ENCODE measurements around the gene ITGAX. TPM values are rescaled to one million over a fixed set of nuclear protein-coding genes. Genes with fewer than 3 reads are reported as not detected.

Gene ITGAX
- total and polyA plus RNA-seq, 2 experiments from 2014 or later, result not detected

- Mint-ChIP-seq H3K27ac (no peak overlapping the region), H3K36me3 (ENCODE audit: low read depth) (no peaks in the 10 kb centered on the region; the same call in 2 of the 3 replicates), H3K4me3 (no peak overlapping the region), H3K9me3 (peaks cover 2% of the 10 kb centered on the region; the same call in 2 of the 3 replicates), H3K27me3 (ENCODE audit: insufficient read depth, low read depth, poor library complexity) (peaks cover 12% of the 10 kb centered on the region), H3K4me1 (no peaks in the 10 kb centered on the region)
- ATAC-seq (no peak), DNase-seq (ENCODE audit: low spot score) (no peak)
- Histone ChIP-seq H3F3A (replicated peaks; ENCODE audit: low read depth) (no peaks in the 10 kb centered on the region), H3K4me1 (ENCODE audit: insufficient read depth) (no peaks in the 10 kb centered on the region), H4K20me1 (replicated peaks; ENCODE audit: insufficient read depth) (no peaks in the 10 kb centered on the region), H3K79me2 (replicated peaks; ENCODE audit: insufficient read depth) (no peaks in the 10 kb centered on the region), H3K36me3 (ENCODE audit: insufficient read depth) (no peaks in the 10 kb centered on the region), H3K27me3 (ENCODE audit: insufficient read depth) (no peaks in the 10 kb centered on the region), H3K27ac (ENCODE audit: low read depth) (no peak overlapping the region), H3K4me2 (no peak overlapping the region), H2AFZ (no peak overlapping the region), H3K4me3 (no peak overlapping the region), H3K9me2 (ENCODE audit: insufficient read depth) (no peaks in the 10 kb centered on the region)
- no peak for TF ChIP-seq NANOG (IDR thresholded peaks at IDR 0.05; ENCODE audit: borderline replicate concordance)
- TF ChIP-seq POLR2AphosphoS5 (IDR thresholded peaks at IDR 0.05; ENCODE audit: low read depth), result no peak
- no peak for TF ChIP-seq EZH2phosphoT487 (IDR thresholded peaks at IDR 0.05; ENCODE audit: unreplicated experiment)
- no peak for TF ChIP-seq EZH2 (IDR thresholded peaks at IDR 0.05; ENCODE audit: low read depth, unreplicated experiment)
- TF ChIP-seq, protein P1, sequence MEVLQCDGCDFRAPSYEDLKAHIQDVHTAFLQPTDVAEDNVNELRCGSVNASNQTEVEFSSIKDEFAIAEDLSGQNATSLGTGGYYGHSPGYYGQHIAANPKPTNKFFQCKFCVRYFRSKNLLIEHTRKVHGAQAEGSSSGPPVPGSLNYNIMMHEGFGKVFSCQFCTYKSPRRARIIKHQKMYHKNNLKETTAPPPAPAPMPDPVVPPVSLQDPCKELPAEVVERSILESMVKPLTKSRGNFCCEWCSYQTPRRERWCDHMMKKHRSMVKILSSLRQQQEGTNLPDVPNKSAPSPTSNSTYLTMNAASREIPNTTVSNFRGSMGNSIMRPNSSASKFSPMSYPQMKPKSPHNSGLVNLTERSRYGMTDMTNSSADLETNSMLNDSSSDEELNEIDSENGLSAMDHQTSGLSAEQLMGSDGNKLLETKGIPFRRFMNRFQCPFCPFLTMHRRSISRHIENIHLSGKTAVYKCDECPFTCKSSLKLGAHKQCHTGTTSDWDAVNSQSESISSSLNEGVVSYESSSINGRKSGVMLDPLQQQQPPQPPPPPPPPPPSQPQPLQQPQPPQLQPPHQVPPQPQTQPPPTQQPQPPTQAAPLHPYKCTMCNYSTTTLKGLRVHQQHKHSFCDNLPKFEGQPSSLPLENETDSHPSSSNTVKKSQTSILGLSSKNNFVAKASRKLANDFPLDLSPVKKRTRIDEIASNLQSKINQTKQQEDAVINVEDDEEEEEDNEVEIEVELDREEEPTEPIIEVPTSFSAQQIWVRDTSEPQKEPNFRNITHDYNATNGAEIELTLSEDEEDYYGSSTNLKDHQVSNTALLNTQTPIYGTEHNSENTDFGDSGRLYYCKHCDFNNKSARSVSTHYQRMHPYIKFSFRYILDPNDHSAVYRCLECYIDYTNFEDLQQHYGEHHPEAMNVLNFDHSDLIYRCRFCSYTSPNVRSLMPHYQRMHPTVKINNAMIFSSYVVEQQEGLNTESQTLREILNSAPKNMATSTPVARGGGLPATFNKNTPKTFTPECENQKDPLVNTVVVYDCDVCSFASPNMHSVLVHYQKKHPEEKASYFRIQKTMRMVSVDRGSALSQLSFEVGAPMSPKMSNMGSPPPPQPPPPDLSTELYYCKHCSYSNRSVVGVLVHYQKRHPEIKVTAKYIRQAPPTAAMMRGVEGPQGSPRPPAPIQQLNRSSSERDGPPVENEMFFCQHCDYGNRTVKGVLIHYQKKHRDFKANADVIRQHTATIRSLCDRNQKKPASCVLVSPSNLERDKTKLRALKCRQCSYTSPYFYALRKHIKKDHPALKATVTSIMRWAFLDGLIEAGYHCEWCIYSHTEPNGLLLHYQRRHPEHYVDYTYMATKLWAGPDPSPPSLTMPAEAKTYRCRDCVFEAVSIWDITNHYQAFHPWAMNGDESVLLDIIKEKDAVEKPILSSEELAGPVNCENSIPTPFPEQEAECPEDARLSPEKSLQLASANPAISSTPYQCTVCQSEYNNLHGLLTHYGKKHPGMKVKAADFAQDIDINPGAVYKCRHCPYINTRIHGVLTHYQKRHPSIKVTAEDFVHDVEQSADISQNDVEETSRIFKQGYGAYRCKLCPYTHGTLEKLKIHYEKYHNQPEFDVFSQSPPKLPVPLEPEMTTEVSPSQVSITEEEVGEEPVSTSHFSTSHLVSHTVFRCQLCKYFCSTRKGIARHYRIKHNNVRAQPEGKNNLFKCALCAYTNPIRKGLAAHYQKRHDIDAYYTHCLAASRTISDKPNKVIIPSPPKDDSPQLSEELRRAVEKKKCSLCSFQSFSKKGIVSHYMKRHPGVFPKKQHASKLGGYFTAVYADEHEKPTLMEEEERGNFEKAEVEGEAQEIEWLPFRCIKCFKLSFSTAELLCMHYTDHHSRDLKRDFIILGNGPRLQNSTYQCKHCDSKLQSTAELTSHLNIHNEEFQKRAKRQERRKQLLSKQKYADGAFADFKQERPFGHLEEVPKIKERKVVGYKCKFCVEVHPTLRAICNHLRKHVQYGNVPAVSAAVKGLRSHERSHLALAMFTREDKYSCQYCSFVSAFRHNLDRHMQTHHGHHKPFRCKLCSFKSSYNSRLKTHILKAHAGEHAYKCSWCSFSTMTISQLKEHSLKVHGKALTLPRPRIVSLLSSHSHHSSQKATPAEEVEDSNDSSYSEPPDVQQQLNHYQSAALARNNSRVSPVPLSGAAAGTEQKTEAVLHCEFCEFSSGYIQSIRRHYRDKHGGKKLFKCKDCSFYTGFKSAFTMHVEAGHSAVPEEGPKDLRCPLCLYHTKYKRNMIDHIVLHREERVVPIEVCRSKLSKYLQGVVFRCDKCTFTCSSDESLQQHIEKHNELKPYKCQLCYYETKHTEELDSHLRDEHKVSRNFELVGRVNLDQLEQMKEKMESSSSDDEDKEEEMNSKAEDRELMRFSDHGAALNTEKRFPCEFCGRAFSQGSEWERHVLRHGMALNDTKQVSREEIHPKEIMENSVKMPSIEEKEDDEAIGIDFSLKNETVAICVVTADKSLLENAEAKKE (CRISPR knock-in tag; IDR thresholded peaks at IDR 0.05), result no peak
- TF ChIP-seq ZNF331 (CRISPR knock-in tag; IDR thresholded peaks at IDR 0.05; ENCODE audit: low read depth), result no peak
- TF ChIP-seq, protein P2, sequence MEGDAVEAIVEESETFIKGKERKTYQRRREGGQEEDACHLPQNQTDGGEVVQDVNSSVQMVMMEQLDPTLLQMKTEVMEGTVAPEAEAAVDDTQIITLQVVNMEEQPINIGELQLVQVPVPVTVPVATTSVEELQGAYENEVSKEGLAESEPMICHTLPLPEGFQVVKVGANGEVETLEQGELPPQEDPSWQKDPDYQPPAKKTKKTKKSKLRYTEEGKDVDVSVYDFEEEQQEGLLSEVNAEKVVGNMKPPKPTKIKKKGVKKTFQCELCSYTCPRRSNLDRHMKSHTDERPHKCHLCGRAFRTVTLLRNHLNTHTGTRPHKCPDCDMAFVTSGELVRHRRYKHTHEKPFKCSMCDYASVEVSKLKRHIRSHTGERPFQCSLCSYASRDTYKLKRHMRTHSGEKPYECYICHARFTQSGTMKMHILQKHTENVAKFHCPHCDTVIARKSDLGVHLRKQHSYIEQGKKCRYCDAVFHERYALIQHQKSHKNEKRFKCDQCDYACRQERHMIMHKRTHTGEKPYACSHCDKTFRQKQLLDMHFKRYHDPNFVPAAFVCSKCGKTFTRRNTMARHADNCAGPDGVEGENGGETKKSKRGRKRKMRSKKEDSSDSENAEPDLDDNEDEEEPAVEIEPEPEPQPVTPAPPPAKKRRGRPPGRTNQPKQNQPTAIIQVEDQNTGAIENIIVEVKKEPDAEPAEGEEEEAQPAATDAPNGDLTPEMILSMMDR (conservative IDR thresholded peaks at IDR 0.05; ENCODE audit: low read depth in 2 of 2), result no peak
- TF ChIP-seq REST (IDR thresholded peaks at IDR 0.05; ENCODE audit: unreplicated experiment), result no peak
- TF ChIP-seq ETS1 (IDR thresholded peaks at IDR 0.05), result no peak
- no peak for TF ChIP-seq CREB1 (CRISPR knock-in tag; IDR thresholded peaks at IDR 0.05; ENCODE audit: low read depth)
- no peak for TF ChIP-seq STAT1 (IDR thresholded peaks at IDR 0.05; ENCODE audit: unreplicated experiment)
- no peak for TF ChIP-seq ZNF114 (CRISPR knock-in tag; IDR thresholded peaks at IDR 0.05)
- no peak for TF ChIP-seq JUNB (IDR thresholded peaks at IDR 0.05; ENCODE audit: unreplicated experiment)
These were observed 59.0 kb downstream of the ITGAX start for GRCh38 chr16:31413943-31414342.

All from GM23338 (cell line).